GM18526 (cell line): Measurements from ENCODE around the gene IPO5.

Experiments
- POLR2A ChIP-seq: IDR thresholded peaks from 3 replicates; pipeline ENCODE4 v1.6.1; 2011; ENCODE audit not compliant: insufficient read length; ENCODE audit errors: extremely low read depth

IPO5 gene

DNA sequence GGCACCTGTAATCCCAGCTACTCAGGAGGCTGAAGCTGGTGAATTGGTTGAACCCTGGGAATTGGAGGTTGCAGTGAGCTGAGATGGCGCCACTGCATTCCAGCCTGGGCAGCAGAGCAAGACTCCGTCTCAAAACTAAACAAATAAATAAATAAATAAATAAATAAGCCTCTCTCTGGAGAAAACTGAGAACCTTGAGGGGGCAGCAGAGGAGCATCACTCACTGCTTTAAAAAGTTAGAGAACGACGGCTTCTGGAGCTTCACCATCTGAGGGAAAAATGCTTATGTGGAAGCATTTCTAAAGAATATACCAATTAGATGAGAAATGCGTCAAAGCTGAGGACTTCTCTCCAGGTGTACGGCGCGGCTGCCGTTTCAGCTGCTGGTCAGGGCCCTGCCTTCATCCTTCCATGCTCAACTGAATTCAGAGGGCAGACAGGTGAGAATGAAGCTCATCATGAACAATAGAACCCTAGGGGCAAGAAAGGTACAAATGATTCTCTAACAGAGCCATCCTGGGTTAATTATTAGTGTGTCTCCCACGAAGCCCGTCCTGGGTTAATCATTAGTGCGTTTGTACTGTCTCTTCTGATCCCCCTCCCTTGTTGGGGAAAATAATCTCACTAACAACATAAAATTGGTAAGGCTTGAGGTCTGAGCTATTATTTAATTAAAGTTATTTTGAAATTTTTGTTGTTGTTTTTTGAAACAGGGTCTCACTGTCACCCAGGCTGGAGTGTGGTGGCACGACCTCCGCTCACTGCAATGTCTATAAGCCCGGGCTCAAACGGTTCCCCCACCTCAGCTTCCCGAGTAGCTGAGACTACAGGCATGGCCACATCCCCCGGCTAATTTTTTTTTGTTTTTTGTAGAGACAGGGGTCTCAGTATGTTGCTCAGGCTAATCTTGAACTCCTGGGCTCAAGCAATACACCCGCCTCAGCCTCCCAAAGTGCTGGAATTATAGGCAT, 80.1 kb downstream of the IPO5 start:
- TF ChIP-seq POLR2A, result no peak

DNA sequence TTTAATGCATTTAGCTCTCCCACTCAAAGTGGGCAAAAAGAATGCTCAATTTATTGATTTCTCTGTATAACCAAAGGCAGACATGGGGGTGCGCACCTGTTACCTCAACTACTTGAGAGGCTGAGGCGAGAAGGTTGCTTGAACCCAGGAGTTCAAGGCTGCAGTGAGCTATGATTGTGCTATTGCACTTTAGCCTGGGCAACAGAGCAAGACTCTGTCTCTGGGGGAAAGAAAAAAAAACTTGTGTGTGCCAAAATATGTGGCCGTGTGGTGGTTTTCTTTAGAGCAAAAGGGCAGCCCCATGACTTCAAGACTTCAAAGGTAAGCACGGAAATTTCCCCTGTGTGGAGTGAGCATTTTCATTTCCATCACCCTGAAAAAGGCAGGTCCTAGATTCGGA, 81.9 kb downstream of the IPO5 start:
- TF ChIP-seq POLR2A, result no peak

DNA sequence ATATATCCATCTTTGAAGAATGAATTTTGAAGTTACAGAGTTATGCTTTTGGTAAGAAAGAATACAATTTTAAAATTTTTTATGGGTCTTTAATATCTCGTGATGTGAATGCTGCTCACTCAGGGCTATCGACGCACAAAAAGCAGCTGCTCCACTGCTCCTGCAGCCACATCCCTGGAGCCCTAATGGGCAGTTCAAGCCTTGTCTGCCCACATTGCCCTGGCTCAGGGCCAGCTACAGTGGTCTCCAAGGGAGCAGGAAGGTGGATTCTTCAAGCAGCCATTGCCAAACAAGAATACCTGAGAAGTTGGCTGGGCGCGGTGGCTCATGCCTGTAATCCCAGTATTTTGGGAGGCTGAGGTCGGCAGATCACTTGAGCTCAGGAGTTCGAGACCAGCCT, 85.8 kb downstream of the IPO5 start:
- no peak for TF ChIP-seq POLR2A

DNA sequence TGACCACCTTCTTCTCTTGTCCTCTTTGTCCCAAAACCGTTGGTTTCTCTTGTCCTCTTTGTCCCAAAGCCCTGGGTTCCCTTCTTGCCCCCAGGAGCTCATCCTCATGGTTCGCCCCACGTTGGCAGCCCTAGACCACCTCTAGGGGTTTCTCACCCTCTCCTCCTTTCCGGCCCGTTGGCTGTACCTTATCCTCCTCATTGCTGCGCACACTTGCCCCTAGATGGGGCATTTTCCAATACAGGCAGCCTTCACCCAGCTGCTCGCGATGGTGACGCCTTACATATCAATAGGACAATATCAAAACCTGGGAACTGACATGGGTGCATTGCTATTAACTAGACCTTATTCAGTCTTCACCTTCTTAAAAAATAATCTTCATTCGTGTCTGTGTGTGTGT, 86.5 kb downstream of the IPO5 start:
- TF ChIP-seq POLR2A, result no peak

DNA sequence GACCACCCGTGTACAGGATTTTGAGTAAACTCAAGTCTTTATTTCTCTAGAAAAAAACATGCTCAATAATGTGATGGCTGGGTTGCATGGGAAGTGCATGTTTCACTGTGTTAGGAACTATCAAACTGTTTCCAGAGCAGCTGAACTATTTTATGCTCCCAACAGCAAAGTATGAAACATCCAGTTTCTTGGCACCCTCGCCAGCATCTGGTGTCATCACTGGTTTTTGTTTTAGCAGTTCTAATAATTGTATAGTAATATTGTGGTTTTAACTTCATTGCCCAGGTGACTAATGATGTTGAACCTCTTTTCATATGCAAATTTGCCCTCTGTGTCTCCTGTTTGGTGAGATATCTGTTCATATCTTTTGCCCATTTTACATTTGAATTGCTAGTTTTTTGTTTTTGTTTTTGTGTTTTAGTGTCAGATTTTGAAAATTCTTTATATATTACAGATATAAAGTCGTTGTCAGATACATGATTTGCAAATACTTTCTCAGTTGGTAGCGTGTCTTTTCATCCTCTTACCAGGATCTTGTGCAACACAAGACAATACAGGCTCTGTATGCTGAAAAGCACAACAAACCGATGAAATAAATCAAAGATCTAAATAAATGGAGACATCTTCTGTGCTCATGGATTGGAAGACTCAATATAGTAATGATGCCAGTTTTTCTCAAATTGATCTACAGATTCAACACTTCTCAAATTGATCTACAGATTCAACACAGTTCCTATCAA, 87.8 kb downstream of the IPO5 start:
- TF ChIP-seq POLR2A, result no peak

DNA sequence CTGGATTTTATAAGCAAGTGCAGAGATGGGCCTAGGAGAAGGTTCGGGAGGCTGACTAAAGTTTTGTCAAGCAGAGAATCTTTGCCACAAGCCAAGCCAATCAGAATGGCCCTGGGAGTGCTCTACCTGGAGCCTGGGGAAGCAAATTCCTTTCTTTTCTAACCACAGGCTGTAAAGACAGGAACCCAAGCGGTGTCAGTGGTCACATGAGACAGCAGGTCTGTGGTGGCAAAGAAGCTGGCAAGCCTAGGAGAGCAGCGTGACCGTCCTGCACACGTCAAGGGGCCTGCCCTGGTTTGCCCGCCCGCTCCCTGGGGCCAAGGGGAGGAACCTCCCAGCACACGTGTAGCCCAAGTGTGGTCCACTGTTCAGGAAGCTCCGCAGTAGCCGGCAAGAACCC, 90.8 kb downstream of the IPO5 start:
- TF ChIP-seq POLR2A, result no peak

DNA sequence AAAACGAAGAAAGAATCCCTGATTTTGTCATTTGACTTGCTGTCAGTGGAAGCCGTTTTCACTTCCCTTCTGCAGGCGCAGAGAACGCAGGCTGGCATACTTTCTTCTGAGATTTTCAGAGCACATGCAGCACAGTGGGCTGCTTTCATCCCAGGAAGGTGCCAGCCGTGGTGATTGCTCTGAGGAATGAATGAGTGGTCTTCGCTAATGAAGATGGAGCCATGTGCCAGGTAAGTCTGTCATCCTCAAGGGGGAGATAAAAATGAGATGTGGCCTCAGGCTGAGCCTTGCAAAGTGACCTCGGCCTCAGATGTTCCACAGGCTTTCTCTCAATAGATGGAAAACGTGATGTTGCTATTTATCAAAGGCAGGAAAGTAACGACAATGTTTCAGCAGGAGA, 94.8 kb downstream of the IPO5 start:
- no peak for TF ChIP-seq POLR2A

DNA sequence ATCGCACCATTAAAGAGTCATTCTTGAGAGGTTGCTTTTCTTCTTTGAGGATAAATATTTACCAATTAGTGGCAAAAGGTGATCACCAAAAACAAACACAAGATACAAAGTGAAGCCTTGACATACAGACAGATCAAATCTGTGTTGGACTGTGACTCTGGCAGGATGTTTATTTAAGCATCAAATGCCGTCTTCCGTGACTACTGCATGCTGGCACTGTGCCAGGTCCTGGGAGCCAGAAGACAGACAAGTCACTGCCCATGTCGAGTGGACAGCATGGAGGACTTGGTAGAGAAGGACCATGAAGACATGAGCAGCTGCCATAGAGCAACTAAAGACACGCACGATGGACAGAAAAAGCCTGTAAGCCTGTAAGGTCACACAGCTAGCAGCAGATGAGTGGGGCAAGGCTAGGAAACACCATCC, 96.6 kb downstream of the IPO5 start:
- no peak for TF ChIP-seq POLR2A

DNA sequence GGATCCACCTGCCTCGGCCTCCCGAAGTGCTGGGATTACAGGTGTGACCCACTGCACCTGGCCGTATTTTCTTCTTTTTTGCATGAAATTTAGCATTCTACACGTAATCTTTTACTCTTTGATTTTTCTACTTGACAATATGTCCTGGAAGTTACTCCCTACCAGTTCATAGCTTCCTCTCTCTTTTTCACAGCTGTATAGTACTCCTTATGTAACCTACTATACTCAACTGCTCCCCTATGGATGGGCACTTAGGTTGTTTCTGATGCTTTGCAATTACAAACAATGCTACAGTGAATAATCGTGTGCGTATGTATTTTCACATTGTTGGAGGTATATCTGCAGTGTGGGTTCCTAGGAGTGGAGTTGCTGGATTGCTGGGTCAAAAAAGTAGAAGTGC, 98.9 kb downstream of the IPO5 start:
- TF ChIP-seq POLR2A, result no peak

DNA sequence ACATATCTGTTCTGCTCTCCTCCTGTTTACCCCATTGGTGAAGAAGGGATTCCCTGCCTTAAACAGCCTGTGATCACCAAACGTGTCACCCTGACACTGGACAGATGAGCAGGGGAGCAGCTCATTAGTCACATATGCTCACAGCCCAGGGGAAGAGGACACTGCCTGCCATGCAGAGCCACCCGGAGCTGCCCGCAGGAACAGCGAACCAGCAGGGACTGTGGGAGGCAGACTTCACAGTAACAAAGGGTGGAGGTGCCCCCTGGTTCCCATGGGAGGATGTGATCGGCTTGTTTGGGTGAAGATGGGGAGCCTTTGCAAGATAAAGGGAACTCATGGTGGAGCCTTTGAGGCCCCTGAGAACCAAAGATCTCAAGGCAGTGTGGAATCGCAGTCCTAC, 100.8 kb downstream of the IPO5 start:
- no peak for TF ChIP-seq POLR2A

DNA sequence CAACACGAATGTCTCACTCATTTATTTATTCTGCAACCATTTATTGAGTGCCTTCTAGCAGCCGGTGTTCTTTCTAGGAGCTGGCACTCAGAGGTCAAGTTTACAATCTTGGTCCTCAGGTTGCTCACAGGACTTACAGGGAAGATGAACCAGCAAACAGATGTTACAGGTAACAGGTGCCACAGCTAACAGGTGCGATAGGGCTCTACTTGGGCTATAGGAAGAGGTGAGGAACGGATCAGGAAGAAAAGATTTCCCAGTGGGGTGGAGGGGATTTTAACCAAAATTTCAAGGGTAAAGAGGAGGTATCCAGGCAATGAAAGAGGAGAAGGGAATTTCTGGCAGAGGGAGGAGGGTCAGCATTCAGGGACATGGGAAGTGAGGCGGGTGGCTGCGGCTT, 102.1 kb downstream of the IPO5 start:
- TF ChIP-seq POLR2A, result no peak

DNA sequence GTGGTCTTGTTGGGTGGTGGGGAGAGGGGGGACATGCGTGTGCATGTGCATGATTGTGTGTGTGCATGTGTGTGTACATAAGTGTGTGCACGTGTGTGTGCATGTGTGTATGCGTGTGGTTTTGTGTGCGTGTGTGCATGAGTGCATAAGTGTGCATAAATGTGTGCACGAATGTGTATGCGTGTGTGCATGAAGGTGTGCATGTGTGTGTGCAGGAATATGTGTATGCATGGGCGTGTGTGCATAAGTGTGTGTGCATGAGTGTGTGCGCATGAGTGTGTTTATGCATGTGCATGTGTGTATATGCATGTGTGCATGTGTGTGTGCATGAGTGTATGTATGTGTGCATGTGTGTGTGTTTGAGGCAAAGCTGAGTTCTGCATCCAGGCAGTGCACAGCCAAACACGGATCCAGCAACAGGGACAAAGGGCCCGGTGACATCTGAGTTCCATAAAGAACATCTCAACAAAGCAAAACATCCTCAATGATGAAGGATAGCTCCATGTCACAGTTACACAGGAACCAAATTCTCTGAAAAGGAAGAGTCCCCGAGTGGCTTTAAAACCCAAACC, 103.5 kb downstream of the IPO5 start:
- TF ChIP-seq POLR2A, result no peak

DNA sequence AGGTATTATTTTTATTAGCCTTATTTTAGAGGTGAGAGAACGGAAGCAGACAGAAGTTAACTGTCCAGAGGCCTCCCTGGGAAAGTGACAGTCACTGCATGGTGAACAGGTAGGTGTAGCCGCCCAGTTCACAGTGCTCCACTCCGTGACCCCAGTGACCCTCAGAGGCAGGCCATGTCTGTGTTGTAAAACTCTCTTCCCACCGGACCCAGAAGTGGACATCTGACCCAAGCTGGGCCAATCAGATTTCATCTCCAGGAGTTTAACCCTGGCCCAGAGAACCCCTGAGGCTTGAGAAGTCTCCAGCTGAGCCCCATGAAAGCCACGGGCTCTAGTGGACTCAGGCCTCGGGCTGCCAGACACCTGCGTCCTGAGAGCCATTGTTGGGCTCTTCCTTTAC, 105.8 kb downstream of the IPO5 start:
- no peak for TF ChIP-seq POLR2A

DNA sequence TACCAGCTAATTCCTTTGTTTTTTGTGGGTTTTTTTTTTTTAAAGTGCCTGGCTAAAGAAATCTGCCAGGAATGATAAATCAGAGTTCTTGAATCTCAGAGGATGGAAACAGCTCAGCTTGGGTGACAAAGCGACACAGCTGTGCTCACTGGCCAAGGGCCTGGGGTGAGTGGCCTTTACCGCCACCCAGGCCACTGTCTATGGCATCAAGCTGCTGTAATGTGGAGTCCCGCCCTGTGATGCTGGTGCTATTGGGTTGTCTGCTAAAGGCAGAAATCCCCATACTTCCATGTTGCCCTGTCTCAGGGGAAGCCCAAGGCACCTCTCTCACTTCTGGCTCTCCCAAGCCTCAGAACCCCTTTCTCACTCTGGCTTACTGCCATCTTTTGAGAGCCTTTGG, 106.8 kb downstream of the IPO5 start:
- TF ChIP-seq POLR2A, result no peak

DNA sequence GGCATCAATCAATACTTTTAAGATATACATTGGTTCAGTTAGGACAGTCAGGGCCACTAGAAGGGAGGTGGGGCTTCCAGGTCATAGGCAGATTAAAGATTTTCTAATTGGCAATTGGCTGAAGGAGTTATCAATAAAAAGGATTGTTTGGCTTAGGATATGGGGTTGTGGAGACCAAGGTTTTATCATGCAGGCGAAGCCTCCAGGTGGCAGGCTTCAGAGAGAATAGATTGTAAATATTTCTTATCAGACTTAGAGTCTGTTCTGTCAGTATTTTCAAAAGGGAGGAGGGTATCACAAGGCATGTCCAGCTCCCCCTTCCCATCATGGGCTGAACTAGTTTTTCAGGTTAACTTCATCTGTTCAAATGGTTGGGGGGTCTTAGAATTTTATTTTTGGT, 112.0 kb downstream of the IPO5 start:
- no peak for TF ChIP-seq POLR2A

DNA sequence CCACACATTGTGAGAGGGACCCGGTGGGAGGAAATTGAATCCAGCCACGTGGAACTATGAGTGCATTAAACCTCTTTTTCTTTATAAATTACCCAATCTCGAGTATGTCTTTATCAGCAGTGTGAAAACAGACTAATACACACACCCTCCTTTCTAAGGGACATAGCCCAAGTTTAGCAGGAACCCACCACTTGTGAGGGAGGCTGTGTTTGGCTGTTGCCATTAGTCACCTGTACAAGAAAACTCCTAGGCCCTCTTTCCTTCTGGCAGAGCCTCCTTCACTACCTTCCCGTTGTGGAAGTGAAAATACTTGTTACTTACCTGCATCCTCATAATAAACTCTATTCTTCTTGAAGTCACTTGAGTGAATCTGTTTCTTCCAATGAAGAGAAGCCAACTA, 113.2 kb downstream of the IPO5 start:
- TF ChIP-seq POLR2A, result no peak
